Fibroblast of mammary gland (primary cell): ENCODE measurements around the gene NINJ1.

ENCODE experiments used
- DNase-seq: peaks from one replicate; pipeline ENCODE4 v3.0.0-alpha.2; 2010; ENCODE audit warnings: low read depth
- H3K4me3 ChIP-seq: 2 replicates; pipeline ENCODE4 v1.5.1; 2011; ENCODE audit warnings: low read depth, mild to moderate bottlenecking, low read length, moderate library complexity; ENCODE audit not compliant: control insufficient read depth
- TF ChIP-seq, protein P1 (sequence below): conservative IDR thresholded peaks from 2 replicates; pipeline ENCODE4 v1.5.1; 2011; ENCODE audit warnings: low read depth, low read length, inconsistent platforms; ENCODE audit not compliant: control insufficient read depth, insufficient read depth

Gene NINJ1

DNA sequence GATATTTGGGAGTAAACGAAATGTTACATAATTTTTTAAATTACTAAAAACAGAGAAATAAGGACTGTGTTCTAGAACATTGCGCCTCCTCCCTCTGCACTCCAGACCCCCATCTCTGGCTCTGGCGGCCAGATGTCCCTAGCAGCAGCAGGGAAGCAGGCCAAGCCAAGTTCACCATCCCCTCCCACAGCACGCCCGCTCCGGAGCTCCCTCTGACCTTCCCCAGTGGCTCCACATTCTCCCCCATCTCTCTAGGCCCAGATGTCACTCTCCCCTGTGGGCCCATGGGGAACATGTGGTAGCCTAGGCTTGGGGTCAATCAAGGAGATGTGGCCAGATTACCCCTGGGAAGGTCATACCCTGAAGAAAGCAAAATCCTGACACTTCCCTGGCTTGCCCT is 43.6 kb upstream of the NINJ1 start:
- TF ChIP-seq, protein P1, sequence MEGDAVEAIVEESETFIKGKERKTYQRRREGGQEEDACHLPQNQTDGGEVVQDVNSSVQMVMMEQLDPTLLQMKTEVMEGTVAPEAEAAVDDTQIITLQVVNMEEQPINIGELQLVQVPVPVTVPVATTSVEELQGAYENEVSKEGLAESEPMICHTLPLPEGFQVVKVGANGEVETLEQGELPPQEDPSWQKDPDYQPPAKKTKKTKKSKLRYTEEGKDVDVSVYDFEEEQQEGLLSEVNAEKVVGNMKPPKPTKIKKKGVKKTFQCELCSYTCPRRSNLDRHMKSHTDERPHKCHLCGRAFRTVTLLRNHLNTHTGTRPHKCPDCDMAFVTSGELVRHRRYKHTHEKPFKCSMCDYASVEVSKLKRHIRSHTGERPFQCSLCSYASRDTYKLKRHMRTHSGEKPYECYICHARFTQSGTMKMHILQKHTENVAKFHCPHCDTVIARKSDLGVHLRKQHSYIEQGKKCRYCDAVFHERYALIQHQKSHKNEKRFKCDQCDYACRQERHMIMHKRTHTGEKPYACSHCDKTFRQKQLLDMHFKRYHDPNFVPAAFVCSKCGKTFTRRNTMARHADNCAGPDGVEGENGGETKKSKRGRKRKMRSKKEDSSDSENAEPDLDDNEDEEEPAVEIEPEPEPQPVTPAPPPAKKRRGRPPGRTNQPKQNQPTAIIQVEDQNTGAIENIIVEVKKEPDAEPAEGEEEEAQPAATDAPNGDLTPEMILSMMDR = no peak
- H3K4me3 ChIP-seq = no peak overlapping the region
- no peak for DNase-seq

DNA sequence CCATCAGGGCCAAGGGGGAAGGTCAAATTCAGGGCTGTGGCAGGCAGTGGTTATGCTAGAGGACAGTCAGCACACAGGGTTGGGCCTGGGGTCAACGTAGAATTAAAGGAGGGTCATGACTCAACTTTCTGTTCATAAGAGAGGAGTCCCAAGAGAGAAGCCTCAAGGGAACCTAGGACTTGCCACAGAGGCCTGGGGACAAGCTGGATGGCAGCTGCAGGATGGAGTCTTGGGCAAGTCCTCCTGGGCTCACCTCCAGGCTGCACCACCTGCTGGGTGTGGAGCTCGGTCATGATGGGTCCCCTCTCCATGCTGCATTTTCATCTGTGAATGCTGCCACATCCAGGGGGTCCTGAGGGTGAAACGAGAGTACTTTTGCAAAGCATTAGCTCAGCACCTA is 40.9 kb upstream of the NINJ1 start:
- H3K4me3 ChIP-seq = no peak overlapping the region
- no peak for DNase-seq
- TF ChIP-seq, protein P1 = no peak

- DNase-seq = no peak
- no peak overlapping the region for H3K4me3 ChIP-seq
- TF ChIP-seq, protein P1 = no peak
Measured at GRCh38 chr9:93173365-93174051, 39.5 kb upstream of the NINJ1 start.

- no peak overlapping the region for H3K4me3 ChIP-seq
- TF ChIP-seq, protein P1 = no peak
- DNase-seq = no peak
Measured at GRCh38 chr9:93172666-93173364, 38.8 kb upstream of the NINJ1 start.

DNA sequence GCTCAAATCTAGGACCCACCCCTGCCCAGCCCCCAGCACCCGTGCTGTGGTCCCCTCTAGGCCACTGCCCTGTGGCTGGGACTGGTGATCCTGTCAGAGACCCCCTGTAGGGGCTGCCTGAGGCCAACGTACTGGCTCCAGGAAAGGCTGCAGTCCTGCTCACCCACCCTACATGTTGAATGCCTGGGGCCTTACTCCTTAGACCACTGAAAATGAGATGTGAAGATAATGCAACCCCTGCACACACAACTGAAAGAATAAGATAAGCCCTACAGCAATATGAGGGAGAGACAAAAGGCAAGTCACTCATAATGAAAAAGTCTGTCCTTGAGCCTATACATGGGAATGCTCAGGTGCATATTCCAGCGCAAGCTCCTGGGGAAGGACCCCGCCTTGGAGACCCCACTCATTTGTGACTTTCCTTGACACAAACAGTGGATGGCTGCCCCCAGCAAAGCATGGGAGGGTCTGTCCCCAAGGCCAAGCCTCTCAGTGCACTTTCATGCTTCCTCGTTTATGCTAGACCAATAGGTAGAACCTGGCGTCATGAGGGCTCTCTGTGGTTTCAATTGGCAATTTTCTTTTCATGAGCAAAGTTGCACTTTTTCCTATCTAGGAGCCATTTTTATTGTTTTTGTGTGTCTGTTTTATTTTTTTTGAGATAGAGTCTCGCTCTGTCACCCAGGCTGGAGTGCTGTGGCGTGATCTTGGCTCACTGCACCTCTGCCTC is 37.4 kb upstream of the NINJ1 start:
- DNase-seq = no peak
- TF ChIP-seq, protein P1 = no peak
- no peak overlapping the region for H3K4me3 ChIP-seq

DNA sequence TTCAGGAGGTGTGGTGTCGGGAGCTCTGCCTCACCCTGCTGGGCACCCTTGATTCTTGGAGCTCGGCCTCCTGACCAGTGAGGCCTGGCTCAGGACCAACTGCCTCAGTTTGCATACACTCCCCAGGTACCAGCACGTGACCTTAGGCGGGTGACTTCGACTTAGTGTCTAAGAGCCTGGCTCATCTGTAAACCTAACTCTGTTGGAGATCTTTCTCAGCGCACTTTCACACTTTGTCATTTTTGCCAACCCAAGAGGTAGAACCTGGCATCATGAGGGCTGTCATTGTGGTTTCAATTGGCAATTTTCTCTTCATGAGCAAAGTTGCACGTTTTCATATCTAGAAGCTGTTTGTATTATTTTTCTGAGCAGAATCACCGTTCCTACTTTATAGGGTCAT is 36.5 kb upstream of the NINJ1 start:
- H3K4me3 ChIP-seq = no peak overlapping the region
- TF ChIP-seq, protein P1 = no peak
- no peak for DNase-seq
